Cardiac fibroblast (primary cell): ENCODE data around the gene DLX3.
"Not testable (repeated sequence)": the region's sequence is repeated elsewhere in the genome, so short reads cannot be mapped to it uniquely, and the experiment has no call there.

Source experiments
- DNase-seq, 2 donors: peaks; one replicate each; pipeline versions ENCODE4 v3.0.0 to v3.0.0-alpha.2; 2010; ENCODE audit warnings: low read depth in 2 of 2
- H3K4me3 ChIP-seq, 2 donors: replicated peaks in 1 of 2; 1 replicate in 1 of 2; 2 replicates in 1 of 2; pipeline ENCODE4 v1.5.1; 2011; ENCODE audit warnings: low read depth in 2 of 2, low read length in 2 of 2, mild to moderate bottlenecking in 2 of 2, moderate library complexity in 1 of 2
- CTCF ChIP-seq: IDR thresholded peaks from one replicate; pipeline ENCODE4 v1.5.1; 2011; ENCODE audit warnings: low read depth, mild to moderate bottlenecking, low read length, inconsistent platforms

The DLX3 gene

GRCh38 chr17:49995055-49995738 is at the start of gene DLX3:
TSS of gene DLX3 (minus strand) at chr17:49995224. CDS start at chr17:49994998, 226 bp downstream.
- DNase-seq, result peak; percentile 73 to 81
- peak within 1 kb of the TSS; percentile 11 to 18 for H3K4me3 ChIP-seq
- no peak for TF ChIP-seq CTCF

GRCh38 chr17:50044483-50044882 is 49.5 kb upstream of the DLX3 start:
- H3K4me3 ChIP-seq, result no peak overlapping the region
- TF ChIP-seq CTCF, result no peak
- no peak for DNase-seq

GRCh38 chr17:50043290-50044148 is 48.5 kb upstream of the DLX3 start:
- TF ChIP-seq CTCF, result no peak
- peak; percentile 48 to 50 for DNase-seq
- no peak overlapping the region for H3K4me3 ChIP-seq

GRCh38 chr17:50042211-50042610 is 47.2 kb upstream of the DLX3 start:
- no peak for DNase-seq
- H3K4me3 ChIP-seq, result no peak overlapping the region
- TF ChIP-seq CTCF, result no peak

GRCh38 chr17:50040496-50040895 is 45.5 kb upstream of the DLX3 start:
- H3K4me3 ChIP-seq, DNase-seq: not testable (repeated sequence)

GRCh38 chr17:50039058-50039457 is 44.0 kb upstream of the DLX3 start:
- TF ChIP-seq CTCF, result no peak
- no peak for DNase-seq
- H3K4me3 ChIP-seq, result no peak overlapping the region
